HG03558 (cell line): Measurements from ENCODE around the gene PUM2.
"Not testable (repeated sequence)": the region's sequence is repeated elsewhere in the genome, so short reads cannot be mapped to it uniquely, and the experiment has no call there.

Source experiments
- ATAC-seq: cut with Tn5 transposase; IDR thresholded peaks from one replicate; pipeline ENCODE4 v1.9.1; 2021; ENCODE audit warnings: moderate number of reproducible peaks; ENCODE audit not compliant: unreplicated experiment; ENCODE audit errors: extremely low read depth

PUM2 gene, protein sequence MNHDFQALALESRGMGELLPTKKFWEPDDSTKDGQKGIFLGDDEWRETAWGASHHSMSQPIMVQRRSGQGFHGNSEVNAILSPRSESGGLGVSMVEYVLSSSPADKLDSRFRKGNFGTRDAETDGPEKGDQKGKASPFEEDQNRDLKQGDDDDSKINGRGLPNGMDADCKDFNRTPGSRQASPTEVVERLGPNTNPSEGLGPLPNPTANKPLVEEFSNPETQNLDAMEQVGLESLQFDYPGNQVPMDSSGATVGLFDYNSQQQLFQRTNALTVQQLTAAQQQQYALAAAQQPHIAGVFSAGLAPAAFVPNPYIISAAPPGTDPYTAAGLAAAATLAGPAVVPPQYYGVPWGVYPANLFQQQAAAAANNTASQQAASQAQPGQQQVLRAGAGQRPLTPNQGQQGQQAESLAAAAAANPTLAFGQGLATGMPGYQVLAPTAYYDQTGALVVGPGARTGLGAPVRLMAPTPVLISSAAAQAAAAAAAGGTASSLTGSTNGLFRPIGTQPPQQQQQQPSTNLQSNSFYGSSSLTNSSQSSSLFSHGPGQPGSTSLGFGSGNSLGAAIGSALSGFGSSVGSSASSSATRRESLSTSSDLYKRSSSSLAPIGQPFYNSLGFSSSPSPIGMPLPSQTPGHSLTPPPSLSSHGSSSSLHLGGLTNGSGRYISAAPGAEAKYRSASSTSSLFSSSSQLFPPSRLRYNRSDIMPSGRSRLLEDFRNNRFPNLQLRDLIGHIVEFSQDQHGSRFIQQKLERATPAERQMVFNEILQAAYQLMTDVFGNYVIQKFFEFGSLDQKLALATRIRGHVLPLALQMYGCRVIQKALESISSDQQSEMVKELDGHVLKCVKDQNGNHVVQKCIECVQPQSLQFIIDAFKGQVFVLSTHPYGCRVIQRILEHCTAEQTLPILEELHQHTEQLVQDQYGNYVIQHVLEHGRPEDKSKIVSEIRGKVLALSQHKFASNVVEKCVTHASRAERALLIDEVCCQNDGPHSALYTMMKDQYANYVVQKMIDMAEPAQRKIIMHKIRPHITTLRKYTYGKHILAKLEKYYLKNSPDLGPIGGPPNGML

DNA sequence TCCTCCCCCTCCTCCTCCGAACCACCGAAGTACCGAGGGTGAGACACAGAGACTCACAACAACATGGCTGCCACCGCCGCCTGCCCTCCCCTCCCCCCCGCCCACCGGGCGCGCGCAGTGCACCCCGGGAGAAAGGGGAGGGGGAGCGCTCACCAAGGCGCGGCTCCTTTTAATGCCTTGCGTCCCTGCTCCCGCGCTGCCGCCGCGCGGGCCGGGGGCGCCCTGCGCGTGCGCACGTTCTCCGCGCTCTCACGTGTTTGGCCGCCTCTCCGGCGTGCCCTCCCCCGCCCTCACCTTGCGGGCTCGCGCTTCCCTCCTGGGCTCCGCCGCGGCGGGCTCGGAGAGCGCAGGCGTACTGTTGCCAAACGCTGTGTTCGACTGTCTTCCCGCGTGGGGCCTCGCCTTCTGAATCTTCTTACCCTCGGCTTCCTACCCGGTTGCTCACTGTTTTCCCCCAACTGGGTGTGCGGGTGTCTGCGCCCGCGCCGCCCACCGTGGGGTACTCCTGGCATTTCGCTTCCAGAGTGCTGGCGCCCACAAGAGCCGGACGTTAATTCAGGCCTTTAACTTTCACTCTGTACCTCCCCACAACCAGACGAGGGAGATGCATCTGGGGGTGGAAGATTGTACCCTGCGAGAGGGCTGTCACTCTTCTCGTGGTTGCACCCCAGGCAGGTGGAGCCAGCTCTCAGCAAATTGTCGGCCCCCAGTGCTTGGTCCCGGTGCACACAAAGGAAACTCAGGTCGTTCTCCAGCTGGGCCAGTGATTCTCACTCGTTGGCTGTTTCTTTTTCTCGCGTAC is at the start of gene PUM2:
Gene PUM2, minus strand, starts transcription at position 92 of the 802 bp plus-strand sequence. CDS start 23,484 bp downstream, outside the sequence.
- ATAC-seq: peak; percentile 83

DNA sequence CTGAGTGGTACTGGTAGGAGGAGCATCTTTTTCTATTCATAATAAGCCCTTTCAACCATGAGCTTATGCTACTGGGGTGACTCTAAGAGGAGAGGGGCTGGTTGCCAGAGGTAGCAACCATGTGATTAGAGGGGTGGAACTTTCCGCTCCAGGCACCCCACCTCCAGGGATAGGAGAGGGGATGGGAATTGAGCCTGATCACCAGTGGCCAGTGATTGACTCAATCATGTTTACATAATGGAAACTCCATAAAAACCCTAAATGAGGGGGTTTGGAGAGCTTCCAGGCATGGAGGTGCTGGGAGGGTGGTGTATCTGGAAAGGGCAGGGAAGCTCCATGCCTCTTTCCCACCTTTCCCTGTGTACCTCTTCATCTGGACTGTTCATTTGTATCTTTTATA is 49.7 kb upstream of the PUM2 start:
- ATAC-seq: no peak

DNA sequence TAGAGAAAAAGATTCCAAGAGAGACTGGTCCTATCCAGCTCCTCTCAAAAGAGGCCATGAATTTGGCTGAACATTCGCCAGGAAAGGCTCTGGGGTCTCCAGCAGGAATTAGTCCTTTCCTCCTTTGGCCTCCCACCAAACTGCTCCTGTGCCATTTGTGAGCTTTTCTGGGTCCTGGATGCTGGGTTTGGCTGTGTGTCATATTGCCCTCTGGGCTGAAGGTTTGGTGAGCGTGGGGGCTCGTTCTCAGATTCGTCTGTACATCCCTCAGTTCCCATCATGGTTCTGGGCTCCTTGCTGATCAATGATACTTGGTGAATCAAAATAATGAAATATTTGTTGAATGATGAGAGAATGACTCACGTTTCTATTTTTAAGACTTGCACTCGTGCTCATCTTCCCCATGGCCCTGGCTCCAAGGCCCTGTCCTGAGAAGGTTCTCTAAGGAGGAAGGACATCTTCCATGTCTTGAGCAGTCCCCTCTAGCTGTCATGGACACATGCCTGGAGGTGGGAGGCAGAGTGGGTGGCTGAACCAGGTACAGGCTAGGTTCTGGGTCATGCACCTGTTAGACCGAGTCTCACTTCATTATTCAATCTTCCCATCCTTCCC is 48.4 kb upstream of the PUM2 start:
- ATAC-seq: no peak

DNA sequence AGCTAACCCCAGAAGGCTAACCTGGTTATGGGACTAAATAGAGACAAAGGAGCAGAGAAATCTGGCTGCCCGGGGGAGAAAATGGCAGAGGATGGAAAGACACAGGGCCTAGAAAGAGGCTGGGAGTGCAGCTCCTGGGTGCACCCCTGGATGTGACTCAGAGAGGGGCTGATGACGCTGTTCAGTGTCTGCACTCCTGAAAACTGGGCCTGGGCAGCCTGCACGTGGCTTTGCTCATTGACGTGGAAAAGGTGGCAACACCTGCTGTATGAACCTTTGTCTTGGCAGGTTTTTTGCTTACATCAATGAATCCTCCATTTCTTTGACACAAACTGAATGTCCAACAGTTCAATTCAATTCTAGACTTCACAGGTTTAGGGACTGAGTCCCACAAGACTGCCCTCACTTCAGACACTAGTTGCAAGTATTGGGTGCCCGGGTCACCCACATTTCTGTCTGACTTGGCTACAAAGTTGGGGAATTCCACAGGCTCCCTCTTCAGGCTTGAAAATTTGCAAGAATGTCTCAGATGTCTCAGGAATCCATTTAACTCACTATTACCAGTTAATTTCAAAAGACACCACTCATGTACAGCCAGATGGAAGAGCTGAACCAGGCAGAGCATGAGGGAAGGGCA is 47.3 kb upstream of the PUM2 start:
- ATAC-seq: no peak

DNA sequence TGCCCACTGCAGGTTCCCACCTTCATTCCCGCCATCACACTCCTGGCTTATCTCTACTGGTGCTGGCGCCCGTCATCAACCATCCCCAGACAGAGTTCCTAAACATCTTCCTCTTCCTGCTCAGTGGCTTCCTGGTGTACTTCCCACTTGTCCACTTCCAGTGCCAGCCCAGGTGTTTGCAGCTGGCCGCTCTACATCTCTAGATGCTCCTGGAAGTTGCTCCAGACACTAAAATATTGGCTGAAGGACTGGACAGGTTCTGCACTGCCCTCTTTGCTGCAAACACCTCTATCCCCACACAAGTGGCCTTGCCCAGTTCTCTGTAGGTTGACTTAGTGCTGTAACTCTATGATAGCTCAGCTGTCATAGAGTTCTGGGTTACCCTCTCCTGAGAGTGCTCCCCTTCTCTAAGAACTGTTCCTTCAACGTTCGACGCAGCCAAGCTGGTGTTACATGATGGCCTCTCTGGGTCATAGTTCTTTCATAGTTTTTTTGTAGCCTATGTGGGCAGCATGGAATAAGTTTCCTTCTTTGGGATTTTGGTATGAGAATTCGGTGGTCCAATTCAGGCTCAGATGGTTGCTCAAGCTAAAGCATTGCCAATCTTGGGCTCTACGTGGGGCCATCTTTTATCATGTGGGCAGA is 45.8 kb upstream of the PUM2 start:
- no peak for ATAC-seq

DNA sequence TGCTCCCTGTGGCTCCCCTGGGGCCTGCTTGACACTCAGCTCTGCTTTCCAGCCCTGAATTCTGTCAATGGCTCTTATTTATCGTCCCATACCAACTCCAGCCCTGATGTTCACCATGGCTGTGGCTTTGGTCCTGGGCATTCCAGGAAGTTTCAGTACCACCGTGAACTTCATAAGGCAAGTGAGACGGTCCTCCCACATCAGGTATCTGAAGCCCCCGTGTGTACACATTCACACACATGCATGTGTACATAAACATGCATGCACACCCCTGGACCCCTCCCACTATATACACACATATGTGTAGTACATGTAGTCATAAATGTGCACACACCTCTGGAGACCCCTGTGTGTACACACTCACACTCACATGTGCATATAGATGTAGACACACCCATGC is 43.3 kb upstream of the PUM2 start:
- no peak for ATAC-seq

DNA sequence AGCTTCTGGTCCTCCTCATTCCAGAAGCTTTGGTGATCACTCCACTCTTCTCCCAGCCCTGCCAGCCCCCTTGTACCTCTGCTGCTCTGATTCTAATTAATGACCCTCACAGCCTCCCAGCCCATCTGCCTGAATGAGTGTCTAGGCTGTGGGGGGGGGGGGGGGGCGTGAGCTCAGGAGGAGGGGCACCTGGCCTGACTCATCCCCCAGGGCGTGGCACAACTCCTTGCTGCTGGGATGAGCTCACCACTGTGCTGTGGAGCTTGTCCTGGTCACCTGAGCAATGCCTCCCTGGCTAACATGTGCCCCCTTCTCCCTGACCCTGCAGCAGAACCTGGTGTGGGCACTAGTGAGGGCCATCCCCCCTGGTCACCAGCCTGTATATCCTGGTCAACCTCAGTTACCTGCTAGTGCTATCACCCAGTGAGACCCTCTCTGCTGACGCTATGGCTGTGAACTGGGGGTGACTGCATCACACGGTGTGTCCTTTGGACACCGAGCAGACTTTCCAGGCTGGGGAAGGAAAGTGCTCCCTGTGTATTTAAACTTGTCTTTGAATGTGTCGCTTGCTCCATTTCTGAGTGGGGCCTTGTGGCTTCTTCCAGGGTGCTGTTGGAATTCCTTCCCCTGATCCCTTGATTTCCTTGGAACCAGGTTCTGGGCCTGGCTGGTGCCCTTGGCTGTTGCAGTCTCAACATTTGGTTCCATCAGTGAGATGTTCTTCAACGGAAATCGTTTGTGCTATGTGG is 41.5 kb upstream of the PUM2 start:
- ATAC-seq: no peak

DNA sequence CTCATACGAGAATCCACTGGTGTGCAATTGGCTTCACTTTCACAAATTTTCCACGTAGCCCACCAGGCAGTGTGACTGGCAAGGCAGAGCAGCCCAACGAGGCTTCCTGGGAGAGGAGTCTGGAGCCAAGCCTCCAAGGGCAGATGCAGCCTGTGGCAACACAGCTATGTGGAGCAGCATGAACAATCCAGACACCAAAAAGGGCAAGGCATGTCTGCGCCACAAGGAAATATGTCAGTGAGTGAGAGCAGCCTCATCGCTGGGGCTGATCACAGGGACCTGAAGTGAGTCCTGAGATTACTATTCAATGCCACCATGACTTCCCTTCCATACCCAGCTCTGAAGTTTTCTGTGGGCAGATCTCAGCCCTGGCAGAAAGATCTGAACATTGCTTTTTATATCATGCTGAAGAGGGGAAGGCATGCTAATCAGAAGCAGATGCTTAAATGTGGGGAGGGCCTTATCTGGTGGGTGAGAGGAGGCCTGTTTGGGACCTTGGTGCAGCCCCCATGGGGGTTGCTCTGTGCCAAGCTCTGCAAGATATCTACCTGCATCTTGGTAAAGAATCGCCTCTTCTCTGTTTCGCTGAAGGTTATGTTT is 40.0 kb upstream of the PUM2 start:
- ATAC-seq: no peak

DNA sequence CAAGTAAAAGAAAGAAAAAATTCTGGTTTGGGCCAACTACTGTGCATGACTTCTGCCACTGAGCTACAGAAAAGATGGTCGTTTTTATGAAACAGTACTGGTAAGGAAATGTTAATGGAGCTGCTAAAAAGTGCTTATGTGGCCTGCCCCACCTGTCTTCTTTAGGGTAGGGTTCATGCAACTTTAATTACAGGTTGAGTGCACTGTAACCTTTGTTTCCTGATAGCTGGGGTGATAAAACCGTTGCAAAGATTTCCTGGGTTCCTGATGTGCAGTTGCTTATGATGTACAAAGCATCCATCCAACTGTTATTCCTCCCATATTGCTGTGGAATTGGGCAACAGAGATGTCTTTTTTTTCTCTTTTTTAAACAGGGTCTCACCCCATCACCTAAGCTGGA is 34.3 kb upstream of the PUM2 start:
- ATAC-seq: no peak

DNA sequence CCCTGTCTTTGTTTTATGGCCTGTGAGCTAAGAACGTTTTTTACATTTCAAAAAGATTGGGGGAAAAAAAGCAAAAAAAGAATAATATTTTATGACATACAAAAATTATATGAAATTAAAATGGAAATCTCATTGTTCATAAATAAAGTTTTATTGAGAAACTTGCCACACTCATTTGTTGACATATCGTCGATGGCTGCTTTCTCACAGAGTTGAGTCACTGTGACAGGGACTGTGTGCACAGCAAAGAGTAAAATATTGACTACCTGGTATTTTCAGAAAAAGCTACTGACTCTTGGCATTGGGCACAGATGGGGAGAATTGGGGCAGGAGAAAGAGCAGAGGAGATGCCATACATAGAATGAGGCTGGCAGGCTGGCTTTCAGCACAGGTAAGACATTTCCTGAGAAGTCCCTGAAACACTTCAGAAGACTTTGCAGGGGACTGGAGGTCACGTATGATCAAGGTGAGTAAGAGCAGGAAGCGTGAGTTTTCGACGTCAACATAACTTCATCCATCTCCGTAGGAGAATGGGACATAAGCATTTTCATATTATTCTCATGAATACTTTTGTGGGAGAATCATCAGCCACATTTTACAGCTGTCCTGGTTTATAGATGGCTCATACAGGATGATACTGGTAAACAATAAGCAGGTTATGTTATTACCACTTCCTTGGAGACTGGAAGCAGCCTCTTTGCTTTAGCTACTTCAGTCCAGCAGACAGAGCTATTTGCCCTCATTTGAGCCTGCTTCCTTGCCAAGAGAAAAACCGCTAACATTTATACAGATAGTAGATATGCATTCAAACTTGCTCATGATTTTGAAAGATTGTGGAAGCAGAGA is 32.5 kb upstream of the PUM2 start:
- no peak for ATAC-seq

DNA sequence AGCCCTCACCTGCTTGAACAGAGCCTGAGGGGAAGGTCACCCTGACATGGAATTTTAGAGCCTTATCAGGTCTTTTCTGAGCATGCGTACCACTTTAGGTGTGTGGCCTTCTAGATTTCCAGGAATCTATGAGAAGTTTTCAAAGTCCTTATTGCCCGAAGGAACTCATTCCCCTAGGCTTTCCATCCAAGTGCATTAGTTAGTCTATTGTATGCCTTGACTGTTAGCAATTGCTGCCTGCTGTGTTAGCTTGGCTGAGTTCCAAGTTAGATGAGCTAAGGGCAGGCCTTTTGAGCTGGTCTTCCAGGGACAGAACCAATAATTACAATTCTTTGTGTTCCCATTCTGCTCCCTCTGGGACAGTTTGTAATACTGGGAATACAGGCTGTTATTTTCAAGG is 30.8 kb upstream of the PUM2 start:
- no peak for ATAC-seq

DNA sequence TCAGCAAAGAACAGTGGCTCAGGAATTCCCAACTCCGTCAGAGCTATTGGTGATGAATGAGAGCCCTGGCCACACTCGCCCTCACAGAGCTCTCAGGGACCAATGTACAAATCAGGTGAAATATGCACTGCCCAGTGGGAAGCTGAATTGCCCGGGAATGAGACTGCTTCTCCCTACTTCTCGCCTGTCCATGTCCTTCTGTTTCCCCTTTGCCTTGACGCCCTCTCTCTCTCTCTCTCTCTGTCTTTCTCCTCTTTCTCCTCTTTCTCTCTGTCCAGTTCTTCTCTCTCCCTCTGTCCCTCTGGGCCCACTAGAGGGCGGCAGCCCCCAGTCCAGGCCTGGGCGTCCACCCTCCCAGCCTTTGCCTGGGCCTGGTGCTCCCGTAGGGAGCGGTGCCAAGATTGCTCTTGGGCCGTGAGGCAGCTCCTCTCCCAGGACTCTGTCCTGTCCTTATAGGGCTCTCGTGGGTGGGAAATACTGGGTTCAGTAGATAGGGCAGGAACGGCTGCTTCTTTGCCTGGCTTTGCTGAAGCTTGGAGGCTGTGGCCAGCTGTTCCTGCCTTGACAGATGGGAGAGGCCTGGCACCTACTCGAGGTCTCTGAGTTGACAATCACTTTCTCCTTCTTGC is 28.4 kb upstream of the PUM2 start:
- no peak for ATAC-seq

DNA sequence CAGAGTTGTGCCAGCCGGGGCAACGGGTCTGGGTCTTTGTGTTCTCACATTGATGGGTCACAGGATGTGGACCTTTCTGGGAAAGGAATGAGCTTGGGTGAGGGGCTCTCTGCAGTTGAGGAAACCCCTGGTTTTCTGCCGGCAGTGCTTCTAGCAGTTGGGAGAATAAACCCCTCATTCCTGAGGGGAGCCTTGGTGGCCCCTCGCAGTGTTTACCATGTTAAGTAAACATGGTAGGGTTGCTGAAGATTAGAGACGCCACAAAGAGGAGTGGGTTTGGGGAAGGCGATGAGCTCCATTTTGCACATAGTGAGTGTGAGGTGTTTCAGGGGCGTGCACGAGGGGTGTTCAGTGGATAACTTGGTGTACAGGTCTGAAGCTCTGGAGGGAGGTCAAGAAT is 27.7 kb upstream of the PUM2 start:
- ATAC-seq: no peak

DNA sequence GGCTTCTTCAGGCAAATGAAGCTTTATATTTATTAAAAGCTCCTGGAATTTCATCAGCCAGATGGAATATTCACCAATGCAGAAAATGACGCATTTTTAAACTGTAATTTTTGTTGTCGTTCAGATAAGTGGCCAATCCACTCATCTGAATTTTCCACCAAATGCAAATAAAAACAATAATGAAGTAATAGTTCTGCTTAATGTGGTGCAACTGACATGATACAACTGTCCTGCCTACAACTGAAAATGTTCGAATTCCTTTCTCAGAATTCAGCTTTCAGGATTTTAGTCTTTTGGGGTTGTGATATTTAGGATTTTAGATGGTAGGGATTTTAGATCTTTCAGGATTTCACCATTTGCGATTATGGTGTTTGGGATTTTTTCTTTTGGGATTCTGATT is 27.1 kb upstream of the PUM2 start:
- ATAC-seq: no peak

DNA sequence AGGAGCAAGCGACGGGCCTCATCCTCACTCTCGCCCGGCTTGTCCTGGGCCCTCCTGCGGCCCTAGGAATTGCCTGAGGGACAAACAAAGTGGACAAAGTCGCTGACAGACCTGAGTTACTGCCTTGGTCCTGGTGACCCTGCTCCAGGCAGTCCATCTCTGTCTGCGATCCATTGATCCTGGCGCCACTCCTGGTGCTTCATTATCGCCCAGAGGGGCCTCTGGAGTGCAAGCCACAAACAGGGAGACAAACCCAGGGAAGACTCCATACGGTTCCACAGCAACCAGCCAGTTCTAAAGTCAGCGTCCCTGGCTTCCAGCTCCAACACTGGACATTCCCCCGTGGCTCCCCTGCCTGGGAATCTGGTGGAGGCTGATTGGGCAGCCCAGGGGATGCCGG is 24.3 kb upstream of the PUM2 start:
- ATAC-seq: not testable (repeated sequence)

DNA sequence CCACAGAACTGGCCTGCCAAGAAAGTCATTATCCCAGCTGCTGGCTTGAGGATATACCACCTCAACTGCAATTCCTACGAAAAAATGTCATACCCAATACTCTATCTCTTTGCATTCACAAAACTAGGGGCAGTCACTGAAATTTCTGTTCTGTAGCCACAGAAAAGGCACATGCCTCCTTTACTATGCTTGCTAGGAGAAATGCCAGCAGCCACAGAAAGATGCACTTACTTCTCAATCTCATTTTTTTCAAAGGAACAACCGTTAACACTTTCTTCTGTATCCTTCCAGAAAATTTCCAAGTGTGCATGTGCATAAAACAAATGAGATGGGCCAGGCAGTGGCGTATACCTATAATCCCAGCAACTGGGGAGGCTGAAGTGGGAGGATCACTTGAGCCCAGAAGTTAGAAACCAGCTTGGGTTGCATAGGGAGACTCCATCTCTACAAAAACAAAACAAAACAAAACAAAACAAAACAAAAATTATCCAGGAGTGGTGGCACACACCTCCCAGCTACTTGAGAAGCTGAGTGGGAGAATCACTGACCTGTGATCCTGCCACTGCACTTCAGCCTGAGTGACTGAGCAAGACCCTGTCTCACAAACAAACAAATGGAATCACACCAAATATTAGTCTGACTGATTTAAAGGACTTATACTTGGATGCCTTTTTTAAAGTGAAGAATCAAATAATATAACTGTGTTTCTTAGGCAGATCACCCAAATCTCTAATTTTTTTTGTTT is 22.4 kb upstream of the PUM2 start:
- ATAC-seq: no peak
